Measurements from ENCODE around the gene KIRREL1.

Gene KIRREL1

DNA sequence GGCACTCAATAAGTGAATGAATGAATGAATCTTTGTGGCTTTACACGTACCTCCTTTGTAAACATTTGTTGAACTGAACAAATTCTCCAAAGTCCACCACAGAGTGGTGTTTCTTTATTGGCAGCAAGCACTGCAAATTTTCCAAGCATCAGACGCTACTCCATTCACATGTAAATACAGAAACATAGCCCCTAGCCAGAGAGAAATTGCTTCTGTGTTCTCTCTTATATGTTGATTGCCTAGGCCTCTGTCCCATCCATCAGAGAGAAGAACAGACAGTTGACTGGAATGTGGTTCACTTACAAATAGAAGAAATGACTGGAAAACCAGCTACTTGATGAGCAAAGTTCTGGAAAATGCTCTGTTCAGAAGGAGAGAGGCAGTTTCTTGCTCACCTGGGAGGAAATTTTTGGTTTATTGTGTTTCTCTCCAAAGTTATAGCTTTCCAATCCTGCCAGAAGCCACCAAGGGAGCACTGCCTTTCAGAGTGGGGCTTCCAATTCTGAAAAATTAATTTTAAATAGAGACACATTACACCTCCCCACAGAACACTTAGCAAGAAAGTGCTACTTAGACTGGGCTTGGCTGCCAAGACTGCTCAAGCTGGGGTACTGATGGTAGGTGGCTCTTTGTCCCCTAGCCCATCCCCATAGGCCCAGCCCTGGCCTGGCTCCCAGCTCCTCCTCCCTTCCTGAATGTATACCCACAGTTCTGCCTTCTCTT lies 18.1 kb upstream of the KIRREL1 start:
- DNase-seq (ENCODE audit: low read depth, low spot score): no peak

DNA sequence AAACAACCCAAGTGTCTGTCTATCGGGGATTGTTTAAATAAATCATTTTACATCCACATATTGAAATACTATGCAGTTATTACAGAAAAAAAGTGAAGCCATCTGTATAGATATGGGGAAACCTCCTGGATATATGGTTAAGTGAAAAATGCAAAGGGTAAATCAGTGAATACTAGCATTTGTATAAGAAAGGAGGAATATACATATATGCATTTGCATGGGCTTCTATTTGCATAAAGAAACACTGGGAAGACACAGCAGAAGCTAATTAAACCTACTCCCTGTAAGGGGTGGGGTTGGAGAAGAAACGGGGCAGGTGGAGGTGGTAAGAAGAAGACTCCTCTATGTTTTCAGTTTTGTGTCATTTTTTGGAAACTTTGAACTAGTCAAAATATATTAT lies 16.6 kb upstream of the KIRREL1 start:
- no peak for DNase-seq (ENCODE audit: low read depth, low spot score)

DNA sequence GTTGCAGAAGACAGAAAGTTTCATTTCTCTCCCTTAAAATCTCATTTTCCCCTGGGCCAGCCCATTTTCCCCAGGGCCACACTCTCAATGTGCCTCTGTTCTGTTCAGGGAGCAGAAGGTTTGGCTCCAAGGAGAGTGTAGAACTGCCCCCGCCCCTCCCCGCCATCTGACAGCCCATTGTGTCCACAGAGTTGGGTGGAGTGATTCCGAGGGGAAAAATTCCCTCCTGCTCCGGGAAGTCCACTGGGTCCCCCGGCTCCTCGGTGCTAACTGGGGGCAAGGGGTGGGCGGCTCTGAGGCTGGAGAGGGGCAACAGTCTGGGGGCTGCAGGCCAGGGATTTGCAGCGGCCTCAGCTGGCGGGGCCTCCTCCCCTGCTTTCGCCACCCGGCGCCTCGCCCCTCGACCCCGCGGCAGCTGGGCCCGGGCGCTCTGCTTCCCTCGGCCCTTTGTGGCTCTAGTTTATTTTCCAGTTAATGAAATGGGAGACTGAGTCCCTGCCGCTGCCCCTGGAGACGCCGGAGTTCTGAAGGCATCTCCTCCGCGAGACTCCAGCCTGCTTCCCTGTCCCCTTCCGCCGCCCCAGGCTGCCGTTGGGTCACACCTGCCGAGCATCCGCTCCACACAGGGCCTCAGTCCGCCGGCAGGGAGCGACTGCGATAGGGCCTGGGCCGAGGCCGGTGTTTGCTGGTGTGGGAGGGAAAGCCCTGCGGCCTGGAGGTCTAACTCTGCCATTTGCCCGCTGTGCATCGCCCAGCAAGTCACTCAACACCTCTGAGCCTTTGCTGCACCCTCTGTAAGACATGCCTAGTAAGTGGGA lies 14.7 kb upstream of the KIRREL1 start:
- DNase-seq (ENCODE audit: low read depth, low spot score): no peak

DNA sequence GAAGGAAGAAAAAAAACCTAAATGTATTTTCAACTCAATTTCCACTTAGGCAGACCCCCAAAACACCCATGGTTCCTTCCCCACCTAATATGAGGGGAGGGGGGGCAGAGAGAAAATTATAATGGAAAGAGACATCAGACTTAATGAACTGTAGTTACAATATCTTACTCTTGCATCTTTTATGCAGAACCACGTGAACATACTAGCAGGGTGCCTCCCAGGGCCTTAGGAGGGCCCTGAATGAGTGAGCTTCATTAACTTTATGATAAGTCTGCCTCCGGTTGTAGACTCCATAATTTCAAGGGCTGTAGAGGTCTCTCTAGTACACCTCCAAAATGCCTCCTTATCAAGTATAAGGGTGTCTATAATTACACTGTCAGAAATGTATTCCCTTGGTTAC lies 11.3 kb upstream of the KIRREL1 start:
- DNase-seq (ENCODE audit: low read depth, low spot score): no peak

DNA sequence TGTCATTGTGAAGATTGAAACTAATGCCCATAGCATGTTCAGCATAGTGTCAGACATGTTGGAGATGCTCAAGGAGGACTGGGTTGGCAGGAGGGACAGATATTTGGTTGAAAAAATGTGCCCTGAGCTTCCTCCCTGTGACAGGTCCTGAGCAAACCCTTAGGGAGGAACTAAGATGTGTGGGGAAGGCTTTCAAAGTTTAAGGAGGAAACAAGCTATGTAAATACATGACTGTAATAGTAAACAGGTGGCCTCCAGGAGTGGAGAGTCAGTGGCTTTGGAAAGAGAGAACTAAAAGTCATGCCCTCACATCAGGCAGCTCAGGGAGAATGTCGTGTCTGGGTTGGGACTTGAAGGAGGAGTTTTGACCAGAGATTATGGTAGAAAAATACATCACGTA lies 9.7 kb upstream of the KIRREL1 start:
- no peak for DNase-seq (ENCODE audit: low read depth, low spot score)

DNA sequence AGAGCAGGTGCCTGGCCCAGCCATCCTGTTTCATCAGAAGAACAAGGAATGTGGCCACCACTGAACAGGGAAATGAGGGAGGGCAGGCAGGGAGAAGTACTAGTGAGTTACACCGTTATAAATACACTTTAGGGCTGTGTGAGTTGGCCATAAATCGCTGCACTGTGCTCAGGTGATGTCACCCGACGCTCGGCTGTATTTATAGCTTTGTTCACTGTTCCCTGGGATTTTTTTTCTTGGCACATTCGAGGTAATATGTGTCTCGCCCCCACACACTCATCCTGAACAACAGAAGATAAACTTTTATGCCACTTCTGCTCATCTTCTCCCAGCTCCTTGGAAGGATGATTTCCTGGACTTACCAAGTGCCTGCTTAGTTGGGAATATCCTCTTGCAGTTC lies 9.0 kb upstream of the KIRREL1 start:
- DNase-seq (ENCODE audit: low read depth, low spot score): no peak

- no peak for DNase-seq (ENCODE audit: low read depth, low spot score)
Observed at GRCh38 chr1:157985473-157985872, 8.0 kb upstream of the KIRREL1 start.

GRCh38 chr1:157988002-157988401 lies 5.4 kb upstream of the KIRREL1 start:
- DNase-seq (ENCODE audit: low read depth, low spot score): no peak

GRCh38 chr1:157992031-157992832 lies 1.2 kb upstream of the KIRREL1 start:
- peak; percentile 51 for DNase-seq (ENCODE audit: low read depth, low spot score)

DNA sequence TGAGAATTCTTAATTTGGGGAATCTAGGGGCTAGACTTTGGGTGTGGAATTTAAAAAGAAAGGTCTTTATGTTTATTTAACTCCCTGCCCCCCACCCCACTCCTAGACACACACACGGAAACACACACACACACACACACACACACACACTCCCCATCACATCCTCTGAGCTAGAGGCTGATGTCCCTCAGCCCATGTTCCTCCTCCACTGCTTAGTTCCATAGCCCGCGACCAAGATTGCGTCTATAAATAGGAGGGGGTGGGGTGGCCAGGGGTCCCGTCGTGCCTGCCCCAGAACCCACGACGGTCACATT lies 655 bp upstream of the KIRREL1 start:
- DNase-seq (ENCODE audit: low read depth, low spot score): no peak

DNA sequence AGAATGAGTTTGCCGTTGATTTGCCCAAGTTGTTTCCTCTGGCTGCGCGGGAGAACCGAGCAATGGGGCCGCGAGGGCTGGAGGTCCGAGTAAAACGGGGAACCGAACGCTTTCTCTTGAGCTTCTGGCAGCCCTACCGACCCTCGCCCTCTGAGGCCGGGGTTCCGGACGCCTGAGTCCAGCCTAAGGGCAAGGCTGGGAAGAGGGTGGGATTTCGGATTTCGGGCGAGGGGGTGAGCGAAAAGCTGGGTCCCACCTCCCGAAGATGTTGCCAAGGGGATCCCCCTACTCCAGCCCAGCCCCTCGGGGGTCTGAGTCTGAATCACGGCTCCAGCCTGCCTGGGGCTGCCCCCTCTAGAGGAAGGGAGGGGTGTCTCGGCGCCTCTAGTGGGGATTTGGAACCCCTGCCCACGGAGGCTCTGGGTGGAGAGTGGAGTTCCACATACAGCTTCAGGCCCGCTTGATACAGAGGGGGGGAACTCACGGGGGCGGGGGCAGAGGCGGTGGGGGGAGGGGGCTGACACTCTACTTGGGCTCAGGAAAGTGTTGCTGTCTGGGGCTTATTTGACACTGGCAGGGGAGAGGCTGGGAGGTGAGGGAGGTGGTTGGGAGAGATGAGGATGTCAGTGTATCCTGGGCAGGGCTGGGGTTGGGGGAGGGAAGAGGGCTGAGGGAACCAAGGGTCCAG lies 617 bp downstream of the KIRREL1 start:
- no peak for DNase-seq (ENCODE audit: low read depth, low spot score)

DNA sequence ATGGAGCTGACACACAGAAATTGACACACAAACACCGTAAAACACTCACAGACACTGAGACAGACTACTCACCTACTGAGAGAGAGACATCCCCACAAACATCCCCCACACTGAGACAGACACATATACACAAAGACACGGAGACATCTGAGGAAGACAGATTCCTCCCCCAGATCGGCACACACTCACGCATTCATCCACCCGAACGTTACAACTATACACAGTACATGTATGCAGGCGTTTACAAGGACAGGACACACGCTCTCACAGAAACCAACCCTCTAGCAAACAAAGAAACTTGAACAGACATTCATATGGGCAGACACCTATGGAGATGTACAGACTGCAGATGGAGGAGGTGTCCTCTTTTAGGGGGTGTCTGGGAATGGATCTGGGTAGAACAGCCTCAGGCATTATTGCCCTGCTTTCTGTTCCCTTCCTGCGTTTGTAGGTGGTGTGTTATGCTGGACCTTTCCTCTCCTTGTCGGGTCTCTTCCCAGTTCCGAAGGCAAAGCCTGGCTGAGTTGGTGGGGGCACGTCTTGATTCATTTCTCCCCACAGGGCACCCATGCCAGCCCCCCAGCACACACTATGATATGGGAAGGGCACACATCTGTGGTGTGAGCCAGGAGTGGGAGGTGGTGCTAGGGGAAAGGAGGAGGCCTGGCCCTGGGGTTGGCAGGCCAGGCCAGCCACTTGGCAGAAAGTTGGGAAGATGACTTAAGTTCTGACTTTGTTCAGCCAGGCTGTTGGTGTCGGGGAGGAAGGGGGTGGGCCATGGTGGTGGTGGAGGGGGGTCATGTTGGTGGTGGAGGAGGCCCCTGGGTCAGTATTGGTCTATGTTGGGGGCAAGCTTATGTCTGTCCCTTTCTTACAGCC lies 1.5 kb downstream of the KIRREL1 start:
- DNase-seq (ENCODE audit: low read depth, low spot score): no peak

DNA sequence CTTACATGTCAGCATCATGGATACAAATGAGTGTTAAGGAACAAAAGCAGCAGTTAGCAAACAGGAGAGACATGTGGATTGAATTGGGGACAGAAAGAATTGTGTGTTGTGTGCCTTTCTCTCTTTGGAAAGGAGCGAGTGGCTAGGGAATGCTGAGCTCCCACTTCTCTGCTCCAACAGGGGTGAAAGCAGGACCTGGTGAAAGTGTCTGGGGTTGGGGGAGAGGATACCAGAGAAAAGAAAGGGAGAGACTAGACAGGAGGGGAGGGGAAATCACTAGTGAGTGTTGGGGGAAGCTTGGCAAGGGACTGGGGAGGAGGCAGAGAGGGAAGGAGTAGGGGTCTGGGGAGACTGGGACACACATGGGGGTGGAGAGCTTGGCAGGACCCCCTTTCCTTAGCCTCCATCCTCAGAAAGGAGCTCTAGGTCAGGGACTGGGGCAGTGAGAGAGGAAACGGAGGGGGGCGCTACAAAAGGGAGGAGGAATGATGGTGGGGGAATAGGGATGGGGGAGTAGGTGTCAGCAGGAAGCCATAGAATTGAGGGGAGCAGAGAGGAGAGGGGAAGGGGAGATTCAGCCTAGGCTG lies 2.2 kb downstream of the KIRREL1 start:
- no peak for DNase-seq (ENCODE audit: low read depth, low spot score)

DNA sequence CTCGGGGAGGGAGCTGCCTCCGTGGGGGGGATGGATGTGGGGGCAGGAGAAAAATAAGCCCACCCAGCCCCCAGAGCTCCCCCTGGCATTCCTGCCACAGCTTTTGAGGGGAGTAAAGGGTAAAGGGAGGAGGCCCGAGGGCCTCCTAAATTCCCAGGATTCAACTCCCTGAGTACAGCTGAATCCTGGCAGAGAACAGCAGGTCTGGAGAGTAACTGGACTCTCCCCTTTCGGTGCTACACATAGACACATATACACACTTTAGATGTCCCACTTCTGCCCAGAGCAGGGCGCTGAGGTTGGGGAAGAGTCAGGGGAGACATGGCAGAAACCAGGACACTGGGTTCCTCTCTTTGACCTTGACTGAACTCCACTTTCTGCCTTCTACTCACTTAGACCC lies 3.0 kb downstream of the KIRREL1 start:
- no peak for DNase-seq (ENCODE audit: low read depth, low spot score)

DNA sequence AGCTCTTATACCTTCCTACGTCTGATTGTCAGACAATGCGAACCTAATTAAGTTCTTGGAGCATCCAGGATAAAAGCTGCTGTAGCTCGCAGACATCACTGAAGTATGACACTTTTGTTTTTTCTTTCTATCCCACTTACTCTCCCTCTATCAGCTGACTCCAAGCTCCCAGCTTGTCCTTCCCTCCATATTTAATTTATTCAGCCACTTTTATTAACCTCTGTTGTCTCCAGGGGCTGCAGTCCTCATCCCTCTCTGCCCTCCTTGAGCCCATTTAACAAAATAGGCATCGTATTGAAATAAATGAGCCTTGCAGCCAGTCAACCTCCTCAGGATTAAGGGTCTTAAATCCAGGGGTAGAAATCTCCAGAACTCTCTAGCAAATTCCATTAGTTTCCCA lies 7.1 kb downstream of the KIRREL1 start:
- DNase-seq (ENCODE audit: low read depth, low spot score): no peak

DNA sequence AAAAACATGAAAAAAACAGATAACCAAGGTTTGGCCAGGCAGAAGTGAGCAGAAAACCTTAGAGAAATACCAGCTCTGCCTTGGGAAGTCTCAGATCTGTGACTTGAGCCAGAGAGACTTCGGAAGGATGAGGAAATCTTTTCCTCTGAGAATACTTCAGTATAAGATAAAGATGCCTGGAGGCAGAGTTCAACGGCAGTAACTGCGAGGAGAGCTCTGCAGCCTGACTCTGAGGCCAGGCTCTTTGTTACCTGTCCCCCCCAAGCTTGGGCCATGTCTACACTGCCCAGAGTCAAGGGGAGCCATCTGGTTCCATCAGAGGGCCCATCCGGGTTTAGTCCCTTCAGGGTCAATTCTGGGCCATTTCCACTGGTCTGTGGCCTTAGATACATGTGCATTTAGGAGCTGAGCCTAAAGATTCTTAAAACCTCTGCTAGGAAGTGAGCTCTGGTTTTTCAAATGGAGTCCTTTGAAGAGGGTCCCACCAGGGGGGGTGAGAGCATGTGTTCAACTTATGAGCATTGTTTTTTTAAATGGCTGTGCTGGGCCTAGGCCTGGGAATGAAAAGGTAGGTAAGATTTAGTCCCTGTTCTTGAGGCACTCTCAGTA lies 8.7 kb downstream of the KIRREL1 start:
- DNase-seq (ENCODE audit: low read depth, low spot score): no peak

GRCh38 chr1:158002631-158003405 lies 9.4 kb downstream of the KIRREL1 start:
- DNase-seq (ENCODE audit: low read depth, low spot score): no peak

DNA sequence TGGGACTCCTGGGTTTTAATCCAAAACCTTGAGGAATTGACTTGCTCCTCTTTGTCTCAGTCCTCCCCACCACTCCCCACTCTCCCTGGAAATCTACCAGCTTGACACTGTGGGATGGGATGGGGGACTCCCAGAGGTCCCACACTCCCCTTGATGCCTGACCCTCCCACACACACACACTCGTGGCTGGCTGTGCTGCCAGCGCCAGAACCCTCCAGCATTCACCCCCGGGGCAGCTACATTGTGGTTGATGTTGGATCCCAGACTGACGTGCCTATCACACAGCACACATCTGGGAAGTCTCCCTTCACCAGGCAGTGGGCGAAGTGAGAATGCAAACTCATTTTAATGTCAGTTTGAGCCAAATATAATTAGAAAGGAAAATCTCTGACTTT lies 10.0 kb downstream of the KIRREL1 start:
- DNase-seq (ENCODE audit: low read depth, low spot score): no peak

GRCh38 chr1:158005224-158005623 lies 11.8 kb downstream of the KIRREL1 start:
- no peak for DNase-seq (ENCODE audit: low read depth, low spot score)

Data from brain pericyte (primary cell).